Activated T-helper 9 cell treated with anti-CD3 and anti-CD28 coated beads, Interleukin-2, amount 50 U/mL, for 16 hours (primary cell): ENCODE results near the gene RMND1.
"Not testable (repeated sequence)": the region's sequence is repeated elsewhere in the genome, so short reads cannot be mapped to it uniquely, and the experiment has no call there.

Source experiments
- DNase-seq: peaks from one replicate; pipeline ENCODE4 v3.0.0-alpha.2; 2020; ENCODE audit warnings: low read depth

The RMND1 gene

GRCh38 chr6:151452750-151453427 is 963 bp upstream of the RMND1 start:
- DNase-seq, result no peak

DNA sequence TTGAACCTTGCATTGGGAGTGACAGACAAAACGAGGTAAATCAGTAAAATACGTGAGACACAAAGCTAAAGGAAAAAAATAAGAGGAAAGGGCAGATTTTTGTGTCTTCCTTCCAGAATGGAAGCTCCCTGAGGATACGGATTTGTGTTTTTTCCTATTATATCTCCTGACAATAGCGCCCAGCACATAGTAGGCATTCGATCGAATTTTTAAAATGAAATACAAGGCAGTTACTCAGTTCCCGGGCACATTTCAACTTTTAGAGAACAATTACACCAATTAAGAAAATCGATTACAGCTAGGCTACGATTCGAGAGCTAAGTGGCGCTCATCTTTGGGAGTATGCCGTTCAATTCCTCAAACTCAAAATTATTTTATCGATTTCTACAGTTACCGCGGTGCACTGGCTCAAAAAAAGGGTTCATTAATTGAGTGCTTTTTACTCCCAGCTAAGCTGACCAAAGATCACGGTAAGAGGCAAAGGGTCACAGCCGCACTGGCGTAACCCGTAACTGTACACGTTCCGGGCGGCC is 443 bp downstream of the RMND1 start:
- no peak for DNase-seq

- not testable (repeated sequence) for DNase-seq
These were observed 998 bp downstream of the RMND1 start for GRCh38 chr6:151450928-151451327.

DNA sequence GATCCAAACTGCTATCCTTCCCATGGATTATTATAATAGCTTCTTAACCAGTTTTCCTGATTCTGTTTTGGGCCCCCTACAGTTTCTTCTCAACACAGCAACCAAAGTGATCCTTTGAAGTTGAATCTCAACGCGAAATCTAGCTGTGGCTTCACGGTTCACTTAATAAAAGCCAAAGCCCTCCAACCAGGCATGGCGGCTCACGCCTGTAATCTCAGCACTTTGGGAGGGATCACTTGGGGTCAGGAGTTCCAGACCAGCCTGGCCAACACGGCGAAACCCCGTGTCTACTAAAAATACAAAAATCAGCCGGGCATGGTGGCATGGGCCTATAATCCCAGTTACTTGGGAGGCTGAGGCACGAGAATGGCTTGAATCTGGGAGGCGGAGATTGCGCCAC is 3.3 kb downstream of the RMND1 start:
- DNase-seq, result no peak

- no peak for DNase-seq
These were observed 4.7 kb downstream of the RMND1 start for GRCh38 chr6:151447237-151447636.

DNA sequence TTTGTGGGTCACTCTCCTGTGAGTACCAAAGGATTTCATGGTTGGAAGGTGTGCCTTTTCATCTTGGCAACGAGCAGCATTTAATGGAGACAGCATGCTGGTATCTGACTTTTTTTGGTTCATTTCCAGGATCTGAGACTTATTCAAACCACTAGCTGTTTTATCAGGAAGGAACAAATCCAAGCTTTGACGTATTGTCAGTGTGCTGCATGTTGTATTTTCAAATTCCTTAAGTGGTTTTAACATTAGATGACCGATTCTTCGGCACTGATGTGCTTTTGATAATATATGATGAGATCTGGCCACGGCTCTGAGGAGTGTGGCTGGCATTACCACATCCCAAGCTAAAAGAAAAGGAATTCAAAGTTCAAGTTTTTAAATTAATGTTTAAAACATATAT is 6.4 kb downstream of the RMND1 start:
- DNase-seq, result no peak

DNA sequence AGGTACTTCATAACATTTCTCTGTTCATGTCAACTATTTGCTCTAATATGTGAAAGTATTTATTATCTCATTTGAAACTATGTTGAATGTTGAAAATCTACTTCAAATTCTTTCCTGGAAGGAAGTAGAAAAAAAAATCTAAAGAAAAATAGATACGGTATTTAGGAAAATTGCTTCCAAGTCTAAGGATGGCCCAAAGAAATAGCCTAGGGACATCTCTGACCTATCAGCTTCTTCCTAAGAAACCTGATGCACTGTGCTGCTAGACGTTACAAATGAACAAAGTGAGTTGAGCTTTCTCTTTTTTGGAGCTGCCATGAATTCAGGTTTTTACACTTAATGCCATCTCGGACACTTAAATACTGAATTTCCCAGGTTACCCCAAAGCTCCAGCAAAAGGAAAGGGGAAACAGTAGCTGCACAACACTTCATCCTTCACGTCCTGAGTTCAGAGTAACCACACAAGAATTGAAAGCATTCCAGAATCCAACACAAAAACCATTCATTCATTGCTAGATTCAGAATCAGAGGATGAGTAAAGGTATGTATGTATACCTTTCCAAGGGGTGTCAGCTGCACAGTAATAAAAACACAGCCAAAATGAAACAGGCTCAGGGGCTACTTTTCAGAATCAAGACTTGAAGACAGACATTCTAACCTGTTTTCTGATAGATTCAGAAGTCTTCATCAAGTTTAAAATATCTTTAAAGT is 7.9 kb downstream of the RMND1 start:
- no peak for DNase-seq

DNA sequence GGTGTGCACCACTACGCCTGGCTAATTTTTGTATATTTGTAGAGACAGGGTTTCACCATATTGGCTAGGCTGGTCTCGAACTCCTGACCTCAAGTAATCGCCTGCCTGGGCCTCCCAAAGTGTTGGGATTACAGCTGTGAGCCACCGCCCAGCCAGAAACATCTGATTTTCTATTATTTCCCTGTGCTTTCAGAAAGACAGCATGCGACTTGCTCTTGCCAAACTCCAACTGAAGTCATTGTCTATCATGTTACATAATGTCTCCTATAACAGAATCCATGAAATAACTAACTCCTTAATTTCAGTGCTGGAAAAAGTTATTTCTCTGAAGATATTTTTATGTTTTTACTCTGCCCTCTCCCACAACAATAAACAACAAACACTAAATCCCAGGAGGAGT is 8.5 kb downstream of the RMND1 start:
- no peak for DNase-seq

DNA sequence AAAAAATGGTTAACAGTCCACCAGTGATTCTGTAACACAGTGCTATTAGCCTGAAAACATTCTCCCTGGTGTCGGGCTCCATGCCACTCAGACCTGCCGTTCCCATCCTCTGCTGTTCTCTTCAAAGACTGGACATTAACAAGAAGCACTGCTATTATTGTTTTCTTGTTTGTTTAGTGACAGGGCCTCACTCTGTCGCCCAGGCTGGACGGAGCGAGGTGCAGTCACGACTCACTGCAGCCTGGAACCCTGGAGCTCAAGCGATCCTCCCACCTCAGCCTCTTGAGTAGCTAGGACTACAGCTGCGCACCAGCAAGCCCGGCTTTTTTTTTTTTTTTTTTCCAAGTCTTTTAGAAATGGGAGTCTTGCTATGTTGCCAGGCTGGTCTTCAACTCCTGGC is 9.6 kb downstream of the RMND1 start:
- no peak for DNase-seq

DNA sequence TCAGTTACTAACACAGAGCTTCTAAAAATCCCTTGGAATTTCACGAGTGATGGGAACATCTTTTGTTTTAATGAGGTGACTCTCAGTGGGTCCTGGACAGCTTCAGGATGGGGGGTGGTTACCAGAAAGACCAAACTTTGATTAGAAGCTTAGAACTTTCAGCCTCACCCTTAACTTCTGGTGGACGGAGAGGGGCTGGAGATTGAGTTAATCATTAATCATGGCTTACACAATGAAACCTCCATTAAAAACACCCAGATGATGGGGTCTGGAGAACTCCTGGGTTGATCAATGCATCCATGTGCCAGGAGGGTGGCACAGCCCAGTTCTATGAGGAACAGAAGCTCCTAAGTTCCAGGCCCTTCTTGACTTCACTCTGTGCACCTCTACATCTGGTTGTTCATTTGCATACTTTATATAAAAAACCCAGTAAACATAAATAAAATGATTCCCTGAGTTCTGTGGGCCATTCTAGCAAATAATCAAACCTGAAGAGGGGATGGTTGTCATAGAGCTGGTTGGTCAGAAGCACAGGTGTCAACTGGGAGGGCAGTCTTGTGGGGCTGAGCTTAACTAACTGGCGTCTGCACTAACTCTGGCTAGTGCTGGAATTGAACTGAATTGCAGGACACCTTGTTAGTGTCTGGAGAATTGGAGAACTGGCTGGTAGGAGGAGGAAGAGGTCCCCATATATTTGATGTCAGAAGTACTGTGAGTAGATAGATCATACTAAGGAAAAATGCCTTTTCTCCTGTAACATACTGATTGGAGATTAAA is 10.3 kb downstream of the RMND1 start:
- no peak for DNase-seq

DNA sequence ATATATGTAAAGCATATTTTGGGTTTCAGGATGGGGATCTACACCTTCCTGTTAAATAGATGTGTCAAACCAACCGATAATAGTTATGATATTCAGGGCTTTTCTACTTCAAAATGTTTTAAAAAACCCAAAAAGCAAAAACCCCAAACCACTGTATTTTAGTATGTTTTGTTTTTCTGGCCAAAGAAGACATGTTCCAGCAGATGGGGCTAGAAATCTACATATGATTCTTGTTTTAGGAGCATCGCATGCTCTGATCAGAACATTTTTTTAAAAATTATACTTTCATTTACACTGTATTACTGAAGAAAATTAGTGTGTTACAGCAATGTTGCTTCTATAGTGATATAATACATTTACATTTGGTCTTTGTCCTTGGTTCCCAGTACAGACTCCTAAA is 11.0 kb downstream of the RMND1 start:
- DNase-seq, result no peak

GRCh38 chr6:151440498-151440897 is 11.4 kb downstream of the RMND1 start:
- no peak for DNase-seq

DNA sequence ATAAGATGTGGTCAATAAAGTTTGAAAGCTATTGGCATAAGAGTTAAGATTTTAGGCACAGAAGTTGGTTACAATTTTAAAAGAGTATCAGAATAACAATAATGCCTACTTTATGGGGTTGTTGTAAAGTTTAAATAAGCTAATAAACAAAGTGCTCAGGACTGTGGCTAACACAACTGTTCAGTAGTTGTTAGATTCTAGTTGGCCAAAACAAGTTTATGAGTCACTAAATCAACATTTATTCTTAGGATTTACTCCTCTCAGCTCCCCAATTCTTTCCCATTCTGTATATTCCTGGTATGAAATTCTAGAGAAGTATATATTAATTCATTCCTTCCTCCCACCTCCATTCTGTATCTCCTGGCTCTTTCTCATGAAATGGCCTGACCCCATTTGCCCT is 14.5 kb downstream of the RMND1 start:
- DNase-seq, result no peak

GRCh38 chr6:151436802-151437201 is 15.1 kb downstream of the RMND1 start:
- DNase-seq, result no peak

- no peak for DNase-seq
These were observed 15.6 kb downstream of the RMND1 start for GRCh38 chr6:151436300-151436699.

DNA sequence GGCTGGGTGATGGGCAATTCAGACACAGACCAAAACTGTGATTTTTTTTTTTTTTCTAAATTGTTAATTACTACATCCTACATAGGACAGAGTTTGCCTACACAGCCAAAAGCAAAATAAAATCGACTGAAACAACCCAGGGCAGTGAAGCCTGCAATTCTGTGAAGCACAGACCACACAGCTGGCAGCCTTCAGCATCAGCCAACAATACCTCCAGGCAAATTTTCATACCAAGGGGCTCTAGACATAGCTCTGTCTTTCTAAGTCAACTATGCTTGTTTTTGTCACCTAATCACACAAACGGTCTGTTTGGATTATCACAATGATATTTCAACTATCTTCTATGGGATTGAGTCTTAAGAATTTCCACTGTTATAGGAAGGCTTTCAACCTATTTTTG is 17.6 kb downstream of the RMND1 start:
- DNase-seq, result no peak

DNA sequence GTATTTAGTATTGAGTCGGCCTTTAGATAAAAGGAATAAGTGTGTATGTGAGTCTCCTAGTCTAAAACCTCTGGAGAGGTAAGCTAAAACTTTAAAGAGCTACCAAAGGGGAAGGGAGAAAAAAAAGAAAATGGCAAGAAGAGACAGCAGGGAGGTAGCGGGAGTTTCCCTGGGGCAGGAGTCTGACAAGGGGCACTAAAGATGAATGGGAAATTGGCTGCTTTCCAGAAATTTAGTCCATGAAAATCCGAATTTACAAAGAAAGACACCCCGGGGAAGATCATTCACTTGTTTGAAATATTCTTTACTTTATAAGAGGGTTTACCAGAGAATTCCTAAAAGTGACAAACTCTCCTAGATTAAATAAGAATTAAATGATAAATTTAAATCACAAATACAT is 19.3 kb downstream of the RMND1 start:
- no peak for DNase-seq

GRCh38 chr6:151431337-151431736 is 20.6 kb downstream of the RMND1 start:
- DNase-seq, result no peak

- DNase-seq, result no peak
These were observed 21.0 kb downstream of the RMND1 start for GRCh38 chr6:151430886-151431285.

- no peak for DNase-seq
These were observed 23.7 kb downstream of the RMND1 start for GRCh38 chr6:151428093-151428735.

DNA sequence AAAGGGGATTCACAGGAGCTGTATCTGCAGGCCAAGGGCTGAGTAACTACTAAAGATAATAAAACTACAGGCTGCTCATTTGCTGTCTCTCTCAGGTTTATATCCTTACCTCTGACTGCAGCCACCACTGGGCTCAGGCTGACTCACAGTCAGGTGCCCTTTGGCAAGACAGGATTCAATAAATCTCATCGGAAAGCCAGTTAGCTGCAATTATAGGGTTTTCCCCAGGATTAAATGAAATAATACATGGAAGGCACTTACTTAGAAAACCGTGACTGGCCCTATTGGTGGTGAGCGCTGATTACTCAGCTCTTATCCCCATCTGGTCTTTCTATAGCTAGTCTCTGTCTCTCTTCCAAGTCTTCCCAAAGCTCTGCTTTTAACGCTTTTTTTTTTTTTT is 26.4 kb downstream of the RMND1 start:
- no peak for DNase-seq

- no peak for DNase-seq
These were observed 28.9 kb downstream of the RMND1 start for GRCh38 chr6:151422981-151423380.
